ENCODE data around the gene ERMARD. TPM values are rescaled to one million over a fixed set of nuclear protein-coding genes. Genes with fewer than 3 reads are reported as not detected.
A peak's percentile ranks its signal among the peaks of the same experiment; 100 is the strongest.

The ERMARD gene
- total RNA-seq, 6 experiments from 2014 or later, result 11.1 to 24.4 (median 15.2) TPM

DNA sequence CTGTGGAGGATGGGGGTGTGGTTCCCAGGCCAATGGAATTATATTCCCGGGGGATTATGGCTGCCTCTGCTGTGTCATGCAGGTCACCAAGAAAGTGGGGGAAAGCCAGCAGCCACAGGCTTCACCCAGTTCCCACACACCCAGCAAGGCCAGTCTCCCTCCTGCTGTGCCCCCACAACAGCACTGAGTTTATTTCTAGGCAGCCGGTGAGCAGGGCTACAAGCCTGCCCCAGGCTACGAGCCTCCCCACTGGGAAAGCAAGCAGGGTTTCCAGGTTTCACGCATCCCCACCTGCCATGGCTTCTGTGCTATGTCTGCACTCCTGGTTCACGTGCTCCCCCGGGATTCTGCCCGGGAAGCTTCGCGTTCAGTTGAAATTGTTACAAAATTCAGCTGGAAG is 72.6 kb downstream of the ERMARD start:
- DNase-seq (no peak), ATAC-seq (no peak)
- TF ChIP-seq, protein P1, sequence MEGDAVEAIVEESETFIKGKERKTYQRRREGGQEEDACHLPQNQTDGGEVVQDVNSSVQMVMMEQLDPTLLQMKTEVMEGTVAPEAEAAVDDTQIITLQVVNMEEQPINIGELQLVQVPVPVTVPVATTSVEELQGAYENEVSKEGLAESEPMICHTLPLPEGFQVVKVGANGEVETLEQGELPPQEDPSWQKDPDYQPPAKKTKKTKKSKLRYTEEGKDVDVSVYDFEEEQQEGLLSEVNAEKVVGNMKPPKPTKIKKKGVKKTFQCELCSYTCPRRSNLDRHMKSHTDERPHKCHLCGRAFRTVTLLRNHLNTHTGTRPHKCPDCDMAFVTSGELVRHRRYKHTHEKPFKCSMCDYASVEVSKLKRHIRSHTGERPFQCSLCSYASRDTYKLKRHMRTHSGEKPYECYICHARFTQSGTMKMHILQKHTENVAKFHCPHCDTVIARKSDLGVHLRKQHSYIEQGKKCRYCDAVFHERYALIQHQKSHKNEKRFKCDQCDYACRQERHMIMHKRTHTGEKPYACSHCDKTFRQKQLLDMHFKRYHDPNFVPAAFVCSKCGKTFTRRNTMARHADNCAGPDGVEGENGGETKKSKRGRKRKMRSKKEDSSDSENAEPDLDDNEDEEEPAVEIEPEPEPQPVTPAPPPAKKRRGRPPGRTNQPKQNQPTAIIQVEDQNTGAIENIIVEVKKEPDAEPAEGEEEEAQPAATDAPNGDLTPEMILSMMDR (IDR thresholded peaks at IDR 0.05), result no peak
- TF ChIP-seq POLR2A (IDR thresholded peaks at IDR 0.05), result no peak
- Histone ChIP-seq H3K4me1 (no peaks in the 10 kb centered on the region), H3K27me3 (no peaks in the 10 kb centered on the region), H3K27ac (no peak overlapping the region), H3K36me3 (no peaks in the 10 kb centered on the region), H3K9me3 (no peaks in the 10 kb centered on the region), H3K4me3 (no peak overlapping the region)
- intact Hi-C loops (cut with DNase I), result no loop called here
- no CpG with 5 or more reads among the region's 9 CpGs for WGBS (ENCODE audit: insufficient coverage, low coverage, low lambda C conversion rate, missing lambda C conversion rate)

DNA sequence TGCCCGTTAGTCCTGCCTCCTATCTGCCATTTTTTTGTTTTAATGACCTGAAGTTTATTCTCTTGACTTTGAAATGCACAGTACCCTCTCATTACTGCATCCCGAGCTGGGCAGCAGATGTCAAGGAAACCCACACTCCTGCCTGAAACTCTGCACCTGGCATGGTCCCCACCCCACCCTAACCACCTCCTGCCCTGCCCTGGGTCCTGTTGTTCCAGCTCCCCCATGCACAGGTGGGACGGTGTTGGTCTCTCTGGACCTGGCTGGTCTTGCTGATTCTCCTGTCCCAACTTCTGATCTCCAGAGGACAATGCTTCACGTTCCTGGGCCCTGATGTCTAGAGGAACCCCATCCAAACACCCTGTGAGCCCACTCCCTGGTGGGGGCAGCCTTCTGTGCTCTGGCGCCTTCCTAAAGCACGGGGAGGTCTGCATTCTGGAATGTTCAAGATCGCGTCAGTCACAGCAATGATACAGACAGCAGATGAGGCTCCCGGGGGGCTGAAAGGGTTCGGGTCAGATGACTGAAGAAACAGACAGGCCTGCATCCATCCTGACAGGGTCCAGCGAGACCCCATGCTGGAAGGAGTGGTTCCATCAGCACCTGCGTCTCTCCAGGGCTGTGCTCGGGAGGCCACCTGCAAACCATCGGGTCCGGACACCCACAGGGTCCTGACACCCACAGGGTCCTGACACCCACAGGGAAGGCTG is 73.6 kb downstream of the ERMARD start:
- no peak for DNase-seq
- Histone ChIP-seq H3K36me3 (no peaks in the 10 kb centered on the region), H3K27me3 (no peaks in the 10 kb centered on the region), H3K27ac (no peak overlapping the region), H3K9me3 (no peaks in the 10 kb centered on the region), H3K4me1 (no peaks in the 10 kb centered on the region), H3K4me3 (no peak overlapping the region)
- TF ChIP-seq POLR2A (IDR thresholded peaks at IDR 0.05), result no peak
- TF ChIP-seq, protein P1 (IDR thresholded peaks at IDR 0.05), result no peak
- 80% methylated on average over 3 of the region's 15 CpGs for WGBS (ENCODE audit: insufficient coverage, low coverage, low lambda C conversion rate, missing lambda C conversion rate)
- ATAC-seq, result peak in 1 of 4 donors; percentile 19
- intact Hi-C loops (cut with DNase I), result no loop called here

DNA sequence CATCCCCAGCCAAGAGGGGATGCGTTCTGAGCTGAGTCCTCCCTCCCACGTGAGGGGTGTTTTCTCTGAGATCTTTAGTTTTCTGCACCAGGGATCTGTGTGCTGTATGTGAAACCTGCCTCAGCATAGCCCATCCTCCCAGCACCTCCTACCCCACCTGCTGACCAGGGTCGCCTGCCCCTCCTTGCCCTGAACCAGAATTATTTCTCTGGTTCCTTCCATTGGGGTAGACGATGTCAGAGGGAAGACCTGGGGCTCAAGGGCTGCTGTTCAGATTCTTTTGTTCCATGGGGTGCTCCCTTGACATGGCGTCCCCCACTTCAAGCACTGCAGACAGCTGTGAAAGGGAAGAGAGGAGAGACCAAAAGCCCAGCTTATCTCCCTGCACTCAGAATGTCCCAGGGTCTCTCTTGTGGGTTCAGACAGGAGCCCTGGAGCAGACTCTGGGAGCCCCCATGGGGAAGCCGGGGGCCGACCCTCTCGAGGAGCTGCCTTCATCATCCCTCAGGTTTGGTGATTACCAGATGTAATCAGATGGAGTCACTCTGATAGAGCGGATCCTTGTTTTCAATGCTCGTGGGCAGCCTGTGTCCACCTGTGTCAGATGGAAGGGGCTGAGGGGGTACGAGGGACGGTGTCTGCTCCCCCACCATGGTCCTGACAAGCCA is 74.3 kb downstream of the ERMARD start:
- intact Hi-C loops (cut with DNase I), result no loop called here
- Histone ChIP-seq H3K9me3 (no peaks in the 10 kb centered on the region), H3K27ac (no peak overlapping the region), H3K27me3 (no peaks in the 10 kb centered on the region), H3K4me1 (no peaks in the 10 kb centered on the region), H3K36me3 (no peaks in the 10 kb centered on the region), H3K4me3 (no peak overlapping the region)
- DNase-seq, result no peak
- TF ChIP-seq, protein P1 (IDR thresholded peaks at IDR 0.05), result no peak
- no peak for TF ChIP-seq POLR2A (IDR thresholded peaks at IDR 0.05)
- WGBS (ENCODE audit: insufficient coverage, low coverage, low lambda C conversion rate, missing lambda C conversion rate), result 84% methylated on average over 6 of the region's 12 CpGs
- ATAC-seq, result no peak

DNA sequence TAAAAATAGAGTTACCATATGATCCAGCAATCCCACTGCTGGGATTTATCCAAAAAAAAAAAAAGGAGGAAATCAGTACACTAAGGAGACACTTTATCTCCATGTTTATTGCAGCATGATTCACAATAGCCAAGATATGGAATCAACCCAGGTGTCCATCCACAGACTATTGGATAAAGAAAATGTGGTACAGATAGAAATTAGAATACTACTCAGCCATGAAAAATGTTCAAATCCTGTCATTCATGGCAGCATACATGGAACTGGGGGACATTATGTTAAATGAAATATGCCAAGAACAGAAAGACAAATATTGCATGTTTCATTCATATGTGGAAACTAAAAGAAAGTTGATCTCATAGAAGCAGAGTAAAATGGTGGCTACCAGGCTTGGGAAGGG is 75.3 kb downstream of the ERMARD start:
- Histone ChIP-seq H3K4me3 (no peak overlapping the region), H3K4me1 (peaks cover 0 to 3% (median under 1%) of the 10 kb centered on the region in 4 donors), H3K9me3 (no peaks in the 10 kb centered on the region), H3K36me3 (no peaks in the 10 kb centered on the region), H3K27ac (no peak overlapping the region), H3K27me3 (no peaks in the 10 kb centered on the region)
- intact Hi-C loops (cut with DNase I), result no loop called here
- ATAC-seq (no peak), DNase-seq (no peak)
- no peak for TF ChIP-seq POLR2A (IDR thresholded peaks at IDR 0.05)
- TF ChIP-seq, protein P1 (IDR thresholded peaks at IDR 0.05), result no peak

Data from right lobe of liver (tissue), 6 donors.